ELR (cell line): ENCODE measurements around the gene KIF21A.

Experiments used
- DNase-seq: peaks from one replicate; pipeline ENCODE4 v3.0.0-alpha.2; 2015; ENCODE audit warnings: low read depth

Gene KIF21A

GRCh38 chr12:39272871-39273655, 169.9 kb downstream of the KIF21A start:
- peak; percentile 47 for DNase-seq

- DNase-seq = no peak
Observed at GRCh38 chr12:39269492-39269891, 173.4 kb downstream of the KIF21A start.

GRCh38 chr12:39267886-39268285, 175.0 kb downstream of the KIF21A start:
- no peak for DNase-seq

GRCh38 chr12:39252628-39253027, 190.3 kb downstream of the KIF21A start:
- DNase-seq = no peak
